H9 (cell line): ENCODE data around the gene TTLL3. TPM values are rescaled to one million over a fixed set of nuclear protein-coding genes. Genes with fewer than 3 reads are reported as not detected.

Experiments used
- DNase-seq: peaks from one replicate; pipeline ENCODE4 v3.0.0-alpha.2; 2017
- H2AFZ ChIP-seq: one replicate; pipeline ENCODE4 v1.6.1; 2013; ENCODE audit warnings: mild to moderate bottlenecking, low read length, control low read depth, moderate library complexity
- H2AK5ac ChIP-seq: 2 replicates; pipeline ENCODE4 v1.6.1; 2013; ENCODE audit warnings: low read length, control low read depth, mixed read lengths; ENCODE audit not compliant: insufficient read length
- H2BK120ac ChIP-seq: one replicate; pipeline ENCODE4 v1.6.1; 2013; ENCODE audit warnings: low read depth, mild to moderate bottlenecking, low read length, control low read depth, inconsistent platforms; ENCODE audit not compliant: poor library complexity, severe bottlenecking
- H2BK12ac ChIP-seq: 2 replicates; pipeline ENCODE4 v1.6.1; 2013; ENCODE audit warnings: low read length, control low read depth, mixed read lengths, low read depth; ENCODE audit not compliant: insufficient read length
- H2BK15ac ChIP-seq: 2 replicates; pipeline ENCODE4 v1.6.1; 2013; ENCODE audit warnings: low read depth, low read length, control low read depth
- H2BK20ac ChIP-seq: one replicate; pipeline ENCODE4 v1.6.1; 2013; ENCODE audit warnings: low read depth, mild to moderate bottlenecking, low read length, control low read depth, inconsistent platforms; ENCODE audit not compliant: poor library complexity, severe bottlenecking
- H2BK5ac ChIP-seq: 2 replicates; pipeline ENCODE4 v1.6.1; 2013; ENCODE audit warnings: low read length, control low read depth, mixed read lengths; ENCODE audit not compliant: insufficient read length
- H3K14ac ChIP-seq: 2 replicates; pipeline ENCODE4 v1.6.1; 2013; ENCODE audit warnings: low read length, control low read depth; ENCODE audit not compliant: insufficient read depth
- H3K18ac ChIP-seq: 2 replicates; pipeline ENCODE4 v1.6.1; 2013; ENCODE audit warnings: low read depth, mild to moderate bottlenecking, mixed read lengths, low read length, control low read depth; ENCODE audit not compliant: insufficient read length
- H3K23ac ChIP-seq: 2 replicates; pipeline ENCODE4 v1.6.1; 2013; ENCODE audit warnings: low read length, control low read depth, mixed read lengths, low read depth; ENCODE audit not compliant: insufficient read length
- H3K23me2 ChIP-seq: 2 replicates; pipeline ENCODE4 v1.6.1; 2013; ENCODE audit warnings: low read depth, mild to moderate bottlenecking, mixed read lengths, low read length, control low read depth; ENCODE audit not compliant: insufficient read length, poor library complexity, severe bottlenecking
- H3K27ac ChIP-seq: 2 replicates; pipeline ENCODE4 v1.5.1; 2013; ENCODE audit warnings: low read length, control low read depth, mixed read lengths, low read depth; ENCODE audit not compliant: insufficient read length
- H3K27me3 ChIP-seq: 2 replicates; pipeline ENCODE4 v1.6.1; 2013; ENCODE audit warnings: low read length, control low read depth, inconsistent platforms; ENCODE audit not compliant: insufficient read depth
- H3K4ac ChIP-seq: 2 replicates; pipeline ENCODE4 v1.6.1; 2013; ENCODE audit warnings: low read depth, mild to moderate bottlenecking, control low read depth, inconsistent platforms, low read length, moderate library complexity
- H3K4me1 ChIP-seq: 2 replicates; pipeline ENCODE4 v1.6.1; 2013; ENCODE audit warnings: low read length, control low read depth, inconsistent platforms; ENCODE audit not compliant: insufficient read depth
- H3K4me2 ChIP-seq: 2 replicates; pipeline ENCODE4 v1.6.1; 2013; ENCODE audit warnings: low read length, control low read depth, mixed read lengths; ENCODE audit not compliant: insufficient read length, insufficient read depth
- H3K56ac ChIP-seq: 2 replicates; pipeline ENCODE4 v1.6.1; 2013; ENCODE audit warnings: low read depth, mild to moderate bottlenecking, mixed read lengths, low read length, control low read depth; ENCODE audit not compliant: insufficient read length
- H3K79me1 ChIP-seq: 2 replicates; pipeline ENCODE4 v1.6.1; 2013; ENCODE audit warnings: low read depth, mild to moderate bottlenecking, moderate library complexity, low read length, control low read depth, inconsistent platforms; ENCODE audit not compliant: insufficient read depth, poor library complexity, severe bottlenecking
- H3K79me2 ChIP-seq: 2 replicates; pipeline ENCODE4 v1.6.1; 2013; ENCODE audit warnings: low read length, control low read depth, inconsistent platforms; ENCODE audit not compliant: insufficient read depth
- H3K9ac ChIP-seq: 2 replicates; pipeline ENCODE4 v1.6.1; 2013; ENCODE audit warnings: low read length, control low read depth, mixed read lengths; ENCODE audit not compliant: insufficient read length; ENCODE audit errors: extremely low read depth
- H3K9me3 ChIP-seq: one replicate; pipeline ENCODE4 v1.6.1; 2013; ENCODE audit warnings: low read depth, low read length, inconsistent platforms; ENCODE audit not compliant: control insufficient read depth
- H3T11ph ChIP-seq: one replicate; pipeline ENCODE4 v1.6.1; 2013; ENCODE audit warnings: mild to moderate bottlenecking, low read length, control low read depth, inconsistent platforms
- H4K20me1 ChIP-seq: one replicate; pipeline ENCODE4 v1.6.1; 2013; ENCODE audit not compliant: control insufficient read depth, insufficient read length, insufficient read depth
- H4K5ac ChIP-seq: 2 replicates; pipeline ENCODE4 v1.6.1; 2013; ENCODE audit warnings: low read depth, mild to moderate bottlenecking, mixed read lengths, low read length, control low read depth; ENCODE audit not compliant: insufficient read length
- H4K8ac ChIP-seq: replicated peaks from 2 replicates; pipeline ENCODE4 v1.6.1; 2013; ENCODE audit warnings: low read length, control low read depth, mixed read lengths, low read depth; ENCODE audit not compliant: insufficient read length
- H4K91ac ChIP-seq: 2 replicates; pipeline ENCODE4 v1.6.1; 2013; ENCODE audit warnings: low read depth, mild to moderate bottlenecking, moderate library complexity, mixed read lengths, low read length, control low read depth; ENCODE audit not compliant: insufficient read length
- H3K27ac Mint-ChIP-seq, 3 experiments: 2 replicates in 2 of 3; 3 replicates in 1 of 3; pipeline ENCODE4 v1.8.0; 2020 to 2021; ENCODE audit warnings: mixed read lengths in 3 of 3, mild to moderate bottlenecking in 1 of 3, moderate library complexity in 1 of 3
- H3K27me3 Mint-ChIP-seq: 2 replicates; pipeline ENCODE4 v1.8.0; 2021; ENCODE audit warnings: low read depth, mild to moderate bottlenecking, moderate library complexity, mixed read lengths
- H3K36me3 Mint-ChIP-seq, 3 experiments: 2 replicates in 2 of 3; 3 replicates in 1 of 3; pipeline ENCODE4 v1.8.0; 2020 to 2021; ENCODE audit warnings: low read depth in 3 of 3, mixed read lengths in 3 of 3; ENCODE audit not compliant: insufficient read depth in 1 of 3
- H3K4me1 Mint-ChIP-seq, 2 experiments: 2 replicates each; pipeline ENCODE4 v1.8.0; 2020; ENCODE audit warnings: mixed read lengths in 2 of 2
- H3K4me3 Mint-ChIP-seq, 2 experiments: 2 replicates in 1 of 2; 3 replicates in 1 of 2; pipeline ENCODE4 v1.8.0; 2020 to 2021; ENCODE audit warnings: mild to moderate bottlenecking in 2 of 2, mixed read lengths in 2 of 2, moderate library complexity in 1 of 2
- H3K9me3 Mint-ChIP-seq, 2 experiments: 2 replicates in 1 of 2; 3 replicates in 1 of 2; pipeline ENCODE4 v1.8.0; 2020; ENCODE audit warnings: mild to moderate bottlenecking in 2 of 2, mixed read lengths in 2 of 2, moderate library complexity in 1 of 2
- CTCF ChIP-seq: fragments of 200-600 bp; sonication (generic); conservative IDR thresholded peaks from 3 replicates; pipeline ENCODE4 v1.8.0; 2021; ENCODE audit warnings: antibody characterized with exemption, mild to moderate bottlenecking
- WGBS: extraction: QIAGEN DNeasy Blood & Tissue Kit; methylation state at CpG from one replicate; pipeline ENCODE4 v1.1.7; 2013; ENCODE audit warnings: missing lambda C conversion rate, low lambda C conversion rate, mixed read lengths; ENCODE audit not compliant: insufficient read length; ENCODE audit errors: extremely low coverage; 5-methylcytosine and 5-hydroxymethylcytosine counted together
- total RNA-seq: library from RNA; stranded (reverse); gene quantifications from 2 replicates; pipeline ENCODE4 v1.2.1, GENCODE V29; 2021

Gene TTLL3
- total RNA-seq, 1 experiment from 2014 or later: 14.4 TPM

GRCh38 chr3:9838856-9839255 is 28.8 kb downstream of the TTLL3 start:
- Histone ChIP-seq H4K20me1 (no peaks in the 10 kb centered on the region), H2BK20ac (no peak overlapping the region), H2BK12ac (no peak overlapping the region), H3K23me2 (peaks cover 5% of the 10 kb centered on the region), H3K4me2 (no peak overlapping the region), H2BK120ac (no peak overlapping the region), H3K27me3 (no peaks in the 10 kb centered on the region; the same call in 1 of the 2 replicates), H3K4ac (no peak overlapping the region), H4K91ac (no peak overlapping the region), H2AK5ac (no peak overlapping the region), H3K4me1 (no peaks in the 10 kb centered on the region), H4K8ac (no peak overlapping the region), H3K79me2 (no peaks in the 10 kb centered on the region), H3K27ac (no peak overlapping the region), H3K56ac (no peak overlapping the region), H3K9ac (no peak overlapping the region), H2BK5ac (no peak overlapping the region), H3T11ph (no peak overlapping the region), H4K5ac (no peak overlapping the region), H3K79me1 (no peaks in the 10 kb centered on the region), H2AFZ (no peak overlapping the region), H3K9me3 (no peaks in the 10 kb centered on the region), H3K14ac (no peak overlapping the region), H3K18ac (no peak overlapping the region), H2BK15ac (no peak overlapping the region), H3K23ac (no peak overlapping the region)
- no CpG with 5 or more reads among the region's 4 CpGs for WGBS
- Mint-ChIP-seq H3K4me1 (peaks cover 0 to 3% of the 10 kb centered on the region in 2 experiments; a peak in 3 of 4 replicates), H3K4me3 (no peak overlapping the region), H3K36me3 (peaks cover 24 to 58% (median 48%) of the 10 kb centered on the region in 3 experiments), H3K27me3 (no peaks in the 10 kb centered on the region), H3K9me3 (no peaks in the 10 kb centered on the region), H3K27ac (no peak overlapping the region)
- DNase-seq: no peak
- no peak for TF ChIP-seq CTCF
